ENCODE results near the gene GRM5.

DNA sequence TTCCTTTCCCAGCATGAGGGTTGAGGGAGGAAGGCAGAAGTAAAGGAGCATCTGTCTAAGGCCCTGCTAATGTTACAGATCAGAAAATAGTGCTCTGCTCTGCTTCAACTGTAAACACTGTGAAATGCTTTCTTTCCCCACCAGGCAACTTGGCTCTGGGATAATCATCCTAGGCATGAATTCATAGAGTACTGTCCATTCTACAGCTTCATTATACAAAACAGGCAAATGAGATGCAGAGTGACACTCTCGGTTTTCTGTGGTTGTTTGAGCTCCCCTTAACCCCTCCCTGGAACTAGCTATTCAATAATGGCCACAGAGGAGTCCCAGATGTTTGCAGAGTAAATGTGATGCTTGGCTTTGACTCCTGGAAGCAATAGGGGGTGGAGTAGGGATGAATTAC, 544.0 kb downstream of the GRM5 start:
- TF ChIP-seq, protein P1, sequence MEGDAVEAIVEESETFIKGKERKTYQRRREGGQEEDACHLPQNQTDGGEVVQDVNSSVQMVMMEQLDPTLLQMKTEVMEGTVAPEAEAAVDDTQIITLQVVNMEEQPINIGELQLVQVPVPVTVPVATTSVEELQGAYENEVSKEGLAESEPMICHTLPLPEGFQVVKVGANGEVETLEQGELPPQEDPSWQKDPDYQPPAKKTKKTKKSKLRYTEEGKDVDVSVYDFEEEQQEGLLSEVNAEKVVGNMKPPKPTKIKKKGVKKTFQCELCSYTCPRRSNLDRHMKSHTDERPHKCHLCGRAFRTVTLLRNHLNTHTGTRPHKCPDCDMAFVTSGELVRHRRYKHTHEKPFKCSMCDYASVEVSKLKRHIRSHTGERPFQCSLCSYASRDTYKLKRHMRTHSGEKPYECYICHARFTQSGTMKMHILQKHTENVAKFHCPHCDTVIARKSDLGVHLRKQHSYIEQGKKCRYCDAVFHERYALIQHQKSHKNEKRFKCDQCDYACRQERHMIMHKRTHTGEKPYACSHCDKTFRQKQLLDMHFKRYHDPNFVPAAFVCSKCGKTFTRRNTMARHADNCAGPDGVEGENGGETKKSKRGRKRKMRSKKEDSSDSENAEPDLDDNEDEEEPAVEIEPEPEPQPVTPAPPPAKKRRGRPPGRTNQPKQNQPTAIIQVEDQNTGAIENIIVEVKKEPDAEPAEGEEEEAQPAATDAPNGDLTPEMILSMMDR (IDR thresholded peaks at IDR 0.05) = no peak
- TF ChIP-seq POLR2AphosphoS5 (IDR thresholded peaks at IDR 0.05) = no peak
